Activated B cell treated with CpG ODN at 0.5 μM for 24 hours (primary cell): Measurements from ENCODE around the gene OR8U1. TPM values are rescaled to one million over a fixed set of nuclear protein-coding genes. Genes with fewer than 3 reads are reported as not detected.

Source experiments
- ATAC-seq: fragments of 200-7000 bp; cut with Tn5 transposase; one replicate; pipeline ENCODE4 v1.10.0; 2021; ENCODE audit warnings: low read depth, mild to moderate bottlenecking, moderate library complexity
- CTCF ChIA-PET: fragments of 350-600 bp; sonication (Branson Sonifier 250); formaldehyde crosslinking; loops from one replicate; lab custom pipeline; 2021; ENCODE audit warnings: antibody characterized with exemption; lab: Charles Lee
- POLR2A ChIA-PET: fragments of 350-600 bp; sonication (Branson Sonifier 250); formaldehyde crosslinking; loops from one replicate; lab custom pipeline; 2021; ENCODE audit warnings: antibody characterized with exemption; lab: Charles Lee
- DNase-seq: peaks from one replicate; pipeline ENCODE4 v3.0.0; 2022
- H3K27ac Mint-ChIP-seq: one replicate; pipeline ENCODE4 v1.8.0; 2020; ENCODE audit warnings: mixed read lengths
- H3K27me3 Mint-ChIP-seq: one replicate; pipeline ENCODE4 v1.8.0; 2021; ENCODE audit warnings: mixed read lengths
- H3K36me3 Mint-ChIP-seq: one replicate; pipeline ENCODE4 v1.8.0; 2021; ENCODE audit warnings: low read depth, mixed read lengths
- H3K4me1 Mint-ChIP-seq: one replicate; pipeline ENCODE4 v1.8.0; 2021; ENCODE audit warnings: mixed read lengths
- H3K4me3 Mint-ChIP-seq: one replicate; pipeline ENCODE4 v1.8.0; 2020; ENCODE audit warnings: mild to moderate bottlenecking, mixed read lengths
- H3K9me3 Mint-ChIP-seq: one replicate; pipeline ENCODE4 v1.8.0; 2020; ENCODE audit warnings: mixed read lengths
- CTCF ChIP-seq: fragments of 200-600 bp; IDR thresholded peaks from one replicate; pipeline ENCODE4 v1.8.0; 2022; ENCODE audit warnings: antibody characterized with exemption, mild to moderate bottlenecking
- intact Hi-C: fragments of 100-400 bp; cut with micrococcal nuclease; formaldehyde crosslinking; loops from one replicate; pipeline ENCODE4 v1.15.1; 2024
- total RNA-seq: library from RNA; stranded (reverse); gene quantifications from 2 replicates; pipeline ENCODE4 v1.2.3, GENCODE V29; 2022

The OR8U1 gene
- total RNA-seq, 1 donor from 2014 or later = not detected

GRCh38 chr11:56410801-56411200, 35.4 kb downstream of the OR8U1 start:
- POLR2A ChIA-PET = no interaction called here
- CTCF ChIA-PET = no interaction called here
- TF ChIP-seq CTCF = no peak
- Mint-ChIP-seq H3K27me3 (no peaks in the 10 kb centered on the region), H3K9me3 (peaks cover 21% of the 10 kb centered on the region), H3K36me3 (no peaks in the 10 kb centered on the region), H3K4me3 (no peak overlapping the region), H3K4me1 (no peaks in the 10 kb centered on the region), H3K27ac (no peak overlapping the region)
- DNase-seq (no peak), ATAC-seq (no peak)
- intact Hi-C loops = no loop called here

GRCh38 chr11:56412396-56412795, 37.0 kb downstream of the OR8U1 start, which contains the start of gene OR5AL1:
Gene OR5AL1 (plus strand): TSS chr11:56412696.
- H3K27me3 Mint-ChIP-seq = no peaks in the 10 kb centered on the region
- peaks cover 13% of the 10 kb centered on the region for H3K9me3 Mint-ChIP-seq
- ChIA-PET POLR2A (no interaction called here), CTCF (no interaction called here)
- no peak for DNase-seq
- no peak within 1 kb of the TSS for H3K4me3 Mint-ChIP-seq
- ATAC-seq = no peak
- H3K27ac Mint-ChIP-seq = no peak within 1 kb of the TSS
- no peaks in the 10 kb centered on the region for H3K4me1 Mint-ChIP-seq
- no peaks in the 10 kb centered on the region for H3K36me3 Mint-ChIP-seq
- no peak for TF ChIP-seq CTCF
- intact Hi-C loops = no loop called here

Other genes starting within 250 kb of the OR8U1 start
- not detected in 2 replicates for gene OR8J3, start 235.4 kb upstream of the OR8U1 start, total RNA-seq
- gene OR8K5, start 215.3 kb upstream of the OR8U1 start, total RNA-seq = not detected in 2 replicates
- gene OR5J2, start 199.0 kb upstream of the OR8U1 start, total RNA-seq = not detected in 2 replicates
- not detected in 2 replicates for gene OR5T2, start 141.4 kb upstream of the OR8U1 start, total RNA-seq
- gene OR5T3, start 123.4 kb upstream of the OR8U1 start, total RNA-seq = not detected in 2 replicates
- gene OR5T1, start 101.5 kb upstream of the OR8U1 start, total RNA-seq = not detected in 2 replicates
- gene OR8H1, start 83.4 kb upstream of the OR8U1 start, total RNA-seq = not detected in 2 replicates
- not detected in 2 replicates for gene OR8K3, start 60.5 kb upstream of the OR8U1 start, total RNA-seq
- gene OR8K1, start 29.6 kb upstream of the OR8U1 start, total RNA-seq = not detected in 2 replicates
- not detected in 2 replicates for gene OR8J1, start 21.3 kb upstream of the OR8U1 start, total RNA-seq
- gene OR5AL1, start 37.1 kb downstream of the OR8U1 start, total RNA-seq = not detected in 2 replicates
- not detected in 2 replicates for gene OR5M3, start 97.7 kb downstream of the OR8U1 start, total RNA-seq
- not detected in 2 replicates for gene OR5M8, start 115.7 kb downstream of the OR8U1 start, total RNA-seq
- gene OR5M11, start 167.6 kb downstream of the OR8U1 start, total RNA-seq = not detected in 2 replicates
- not detected in 2 replicates for gene OR5M10, start 202.1 kb downstream of the OR8U1 start, total RNA-seq
- not detected in 2 replicates for gene OR5M1, start 239.2 kb downstream of the OR8U1 start, total RNA-seq